ENCODE data around the gene AKAP3. TPM values are rescaled to one million over a fixed set of nuclear protein-coding genes. Genes with fewer than 3 reads are reported as not detected.

The AKAP3 gene
- total RNA-seq, 2 donors from 2014 or later = 1.8 to 13.9 TPM

DNA sequence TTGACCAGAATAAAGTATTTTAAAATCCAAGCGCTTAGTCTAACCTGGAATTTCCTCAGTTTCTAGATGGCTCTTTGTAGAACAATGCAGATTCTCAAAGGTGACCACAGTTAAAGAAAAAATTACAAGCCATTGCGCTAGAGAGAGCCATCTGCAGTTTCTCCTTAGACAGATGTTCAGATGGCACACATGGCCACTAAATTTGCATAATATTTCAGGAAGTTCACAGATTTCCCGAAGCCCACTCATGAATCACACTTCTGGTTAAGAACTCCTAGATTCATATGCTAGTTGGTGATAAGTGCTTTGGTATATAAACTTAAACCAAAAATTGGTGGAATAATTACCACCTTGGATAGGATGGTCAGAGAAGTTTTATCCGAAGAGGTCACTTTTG lies 749 bp downstream of the AKAP3 start:
- Histone ChIP-seq H3K36me3 (no peaks in the 10 kb centered on the region), H3K4me1 (replicated peaks) (no peaks in the 10 kb centered on the region), H3K27ac (peak overlapping the region; percentile 84 to 89), H3K27me3 (replicated peaks; ENCODE audit: insufficient read depth) (no peaks in the 10 kb centered on the region), H3K4me3 (peak overlapping the region; percentile 73 to 78), H3K9me3 (no peaks in the 10 kb centered on the region)
- intact Hi-C loops (cut with DNase I) = loop anchor here (5.0 to 10.0 kb wide), 2 partner anchors 36 to 113 kb away; partner anchors contain the start of gene RAD51AP1
- no peak for DNase-seq (ENCODE audit: low spot score)
- TF ChIP-seq, protein P1, sequence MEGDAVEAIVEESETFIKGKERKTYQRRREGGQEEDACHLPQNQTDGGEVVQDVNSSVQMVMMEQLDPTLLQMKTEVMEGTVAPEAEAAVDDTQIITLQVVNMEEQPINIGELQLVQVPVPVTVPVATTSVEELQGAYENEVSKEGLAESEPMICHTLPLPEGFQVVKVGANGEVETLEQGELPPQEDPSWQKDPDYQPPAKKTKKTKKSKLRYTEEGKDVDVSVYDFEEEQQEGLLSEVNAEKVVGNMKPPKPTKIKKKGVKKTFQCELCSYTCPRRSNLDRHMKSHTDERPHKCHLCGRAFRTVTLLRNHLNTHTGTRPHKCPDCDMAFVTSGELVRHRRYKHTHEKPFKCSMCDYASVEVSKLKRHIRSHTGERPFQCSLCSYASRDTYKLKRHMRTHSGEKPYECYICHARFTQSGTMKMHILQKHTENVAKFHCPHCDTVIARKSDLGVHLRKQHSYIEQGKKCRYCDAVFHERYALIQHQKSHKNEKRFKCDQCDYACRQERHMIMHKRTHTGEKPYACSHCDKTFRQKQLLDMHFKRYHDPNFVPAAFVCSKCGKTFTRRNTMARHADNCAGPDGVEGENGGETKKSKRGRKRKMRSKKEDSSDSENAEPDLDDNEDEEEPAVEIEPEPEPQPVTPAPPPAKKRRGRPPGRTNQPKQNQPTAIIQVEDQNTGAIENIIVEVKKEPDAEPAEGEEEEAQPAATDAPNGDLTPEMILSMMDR (IDR thresholded peaks at IDR 0.05) = no peak
- TF ChIP-seq POLR2A (IDR thresholded peaks at IDR 0.05) (no peak), POLR2AphosphoS5 (IDR thresholded peaks at IDR 0.05) (no peak)
- 26% methylated on average over 4 of the region's 4 CpGs for WGBS

DNA sequence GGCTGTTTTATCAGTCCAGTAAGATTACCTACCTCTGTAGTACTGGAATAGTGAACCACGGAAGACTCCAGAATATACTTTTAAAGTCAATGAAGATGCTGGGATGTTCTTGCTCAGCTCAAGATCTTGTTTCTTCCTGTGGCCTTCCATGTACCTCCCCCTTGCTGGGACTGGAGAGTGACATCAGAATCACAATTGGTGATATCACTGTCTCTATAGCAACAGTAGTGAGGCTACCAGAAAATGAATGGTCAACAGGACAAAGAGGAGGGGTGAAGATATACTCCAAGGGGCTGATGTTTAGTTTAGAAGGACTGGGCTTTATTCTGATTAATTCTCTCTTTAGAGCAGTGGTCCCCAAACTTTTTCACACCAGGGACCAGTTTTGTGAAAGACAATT lies 3.8 kb downstream of the AKAP3 start:
- Histone ChIP-seq H3K9me3 (no peaks in the 10 kb centered on the region), H3K36me3 (no peaks in the 10 kb centered on the region), H3K27me3 (replicated peaks; ENCODE audit: insufficient read depth) (no peaks in the 10 kb centered on the region), H3K27ac (no peak overlapping the region), H3K4me1 (replicated peaks) (no peaks in the 10 kb centered on the region), H3K4me3 (no peak overlapping the region)
- TF ChIP-seq, protein P1 (IDR thresholded peaks at IDR 0.05) = no peak
- TF ChIP-seq POLR2A (IDR thresholded peaks at IDR 0.05) (no peak), POLR2AphosphoS5 (IDR thresholded peaks at IDR 0.05) (no peak)
- intact Hi-C loops (cut with DNase I) = loop anchor here (5.0 to 10.0 kb wide), 2 partner anchors 33 to 110 kb away; partner anchors contain the start of gene RAD51AP1
- DNase-seq (ENCODE audit: low spot score) = no peak
- WGBS = 100% methylated on average over 1 of the region's 1 CpG

DNA sequence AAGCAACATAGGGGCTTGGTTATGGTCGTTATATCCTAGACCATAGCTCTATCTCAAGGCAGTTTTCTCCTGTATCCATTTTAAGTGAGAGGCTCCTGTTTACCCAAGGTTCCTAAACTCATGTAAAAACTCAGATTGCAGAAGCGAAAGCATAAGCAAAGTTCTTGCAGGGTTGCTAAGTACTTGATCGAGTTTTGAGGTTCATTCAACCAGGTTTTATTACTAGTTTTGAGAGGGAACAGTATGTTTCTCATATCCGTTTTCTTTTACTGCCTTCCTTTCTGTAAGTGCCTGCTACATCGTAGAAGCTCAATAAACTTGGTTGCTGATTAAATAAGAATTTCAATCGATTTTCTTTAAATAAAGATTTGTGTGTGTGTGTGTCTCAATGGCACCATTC lies 5.1 kb downstream of the AKAP3 start:
- intact Hi-C loops (cut with DNase I) = loop anchor here (10.0 kb wide), 1 partner anchor 109 kb away; the partner anchor contains the start of gene RAD51AP1
- no peak for DNase-seq (ENCODE audit: low spot score)
- Histone ChIP-seq H3K27ac (no peak overlapping the region), H3K27me3 (replicated peaks; ENCODE audit: insufficient read depth) (no peaks in the 10 kb centered on the region), H3K9me3 (no peaks in the 10 kb centered on the region), H3K36me3 (no peaks in the 10 kb centered on the region), H3K4me3 (no peak overlapping the region), H3K4me1 (replicated peaks) (no peaks in the 10 kb centered on the region)
- TF ChIP-seq, protein P1 (IDR thresholded peaks at IDR 0.05) = no peak
- WGBS = 80% methylated on average over 6 of the region's 6 CpGs

DNA sequence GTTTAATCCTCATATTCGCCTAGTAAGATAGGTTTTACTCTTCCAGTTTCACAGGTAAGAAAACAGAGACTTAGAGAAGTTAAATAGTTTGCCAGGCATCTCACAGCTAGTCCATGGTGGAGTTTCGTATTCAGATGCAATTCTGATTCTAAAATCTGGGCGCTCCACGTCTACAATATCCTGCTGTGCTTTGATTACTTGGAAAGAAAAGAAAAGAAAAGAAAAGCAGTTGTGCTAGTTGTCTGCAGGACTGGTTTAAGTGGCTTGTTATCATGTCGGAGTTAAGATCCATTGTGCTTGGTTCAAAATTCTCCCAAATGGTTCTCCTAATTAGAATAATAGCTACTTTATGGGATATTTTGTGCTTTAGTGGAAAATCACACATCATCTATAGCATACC lies 18.6 kb downstream of the AKAP3 start:
- no peak for TF ChIP-seq POLR2AphosphoS5 (IDR thresholded peaks at IDR 0.05)
- TF ChIP-seq, protein P1 (IDR thresholded peaks at IDR 0.05) = no peak
- no peak for TF ChIP-seq POLR2A (IDR thresholded peaks at IDR 0.05)
- no peaks in the 10 kb centered on the region for H3K36me3 ChIP-seq
- H3K4me3 ChIP-seq = no peak overlapping the region
- intact Hi-C loops (cut with DNase I) = no loop called here
- DNase-seq (ENCODE audit: low spot score) = no peak
- H3K27me3 ChIP-seq (replicated peaks; ENCODE audit: insufficient read depth) = no peaks in the 10 kb centered on the region
- WGBS = 42% methylated on average over 5 of the region's 5 CpGs
- H3K9me3 ChIP-seq = no peaks in the 10 kb centered on the region
- H3K27ac ChIP-seq = no peak overlapping the region
- H3K4me1 ChIP-seq (replicated peaks) = no peaks in the 10 kb centered on the region

DNA sequence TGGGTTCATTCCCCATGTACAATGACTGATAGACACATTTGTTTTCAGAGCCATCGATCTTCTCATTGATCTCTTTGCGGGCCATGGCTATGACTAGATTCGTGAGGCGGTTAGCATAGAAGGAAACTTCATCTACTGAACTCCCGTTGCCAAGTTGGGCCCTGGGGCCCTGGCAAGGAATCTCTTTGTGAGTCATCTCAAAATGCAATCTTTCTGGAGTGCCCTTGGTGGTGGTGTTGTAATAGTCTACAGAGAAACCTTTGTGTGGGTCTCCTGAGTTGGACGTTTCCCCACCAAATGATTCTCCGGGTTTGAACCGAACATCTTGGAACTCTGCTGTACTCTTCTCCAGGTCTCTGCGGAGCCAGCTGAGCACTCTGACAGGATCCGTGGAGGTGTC lies 20.4 kb downstream of the AKAP3 start:
- intact Hi-C loops (cut with DNase I) = no loop called here
- H3K27me3 ChIP-seq (replicated peaks; ENCODE audit: insufficient read depth) = no peaks in the 10 kb centered on the region
- H3K4me1 ChIP-seq (replicated peaks) = no peaks in the 10 kb centered on the region
- WGBS = 93% methylated on average over 10 of the region's 10 CpGs
- H3K27ac ChIP-seq = no peak overlapping the region
- TF ChIP-seq, protein P1 (IDR thresholded peaks at IDR 0.05) = no peak
- TF ChIP-seq POLR2AphosphoS5 (IDR thresholded peaks at IDR 0.05) (no peak), POLR2A (IDR thresholded peaks at IDR 0.05) (no peak)
- H3K9me3 ChIP-seq = no peaks in the 10 kb centered on the region
- H3K36me3 ChIP-seq = no peaks in the 10 kb centered on the region
- H3K4me3 ChIP-seq = no peak overlapping the region
- DNase-seq (ENCODE audit: low spot score) = no peak

Measured in prostate gland (tissue), 2 donors.